GM12878 (cell line): ENCODE measurements around the gene KIN. TPM values are rescaled to one million over a fixed set of nuclear protein-coding genes. Genes with fewer than 3 reads are reported as not detected.

ENCODE experiments used
- ATAC-seq: fragments of 200-7000 bp; cut with Tn5 transposase; 3 replicates; pipeline ENCODE4 v1.9.1; 2020; ENCODE audit warnings: mild to moderate bottlenecking, moderate library complexity
- BruUV-seq: library from RNA; stranded (reverse); fragments of 400-500 nt; replicated peaks from 2 replicates; lab custom pipeline; 2021; lab: Mats Ljungman, UMichigan
- CTCF ChIA-PET: fragments of 300-600 bp; sonication (Branson Sonifier 250); formaldehyde crosslinking; extraction: SDS; loops from one replicate; lab custom pipeline; 2021; ENCODE audit warnings: inconsistent platforms; lab: Yijun Ruan, JAX
- POLR2A ChIA-PET: fragments of 350-600 bp; formaldehyde crosslinking; extraction: SDS; loops from one replicate; lab custom pipeline; 2021; ENCODE audit warnings: inconsistent platforms; lab: Charles Lee
- RAD21 ChIA-PET: fragments of 300-600 bp; sonication (Branson Sonifier 250); formaldehyde crosslinking; loops from one replicate; lab custom pipeline; 2023; ENCODE audit warnings: antibody characterized with exemption; ENCODE audit not compliant: unreplicated experiment; lab: Charles Lee
- SMC1A ChIA-PET: fragments of 300-600 bp; sonication (Branson Sonifier 250); formaldehyde crosslinking; loops from one replicate; lab custom pipeline; 2023; ENCODE audit not compliant: unreplicated experiment, uncharacterized antibody; lab: Charles Lee
- DNase-seq: peaks from one replicate; pipeline ENCODE4 v3.0.0-alpha.2; 2011; ENCODE audit warnings: low read depth, low spot score
- FAIRE-seq: peaks from 3 replicates; lab custom pipeline; 2011; peaks lifted over from hg19 to GRCh38; lab: Jason Lieb, UNC
- H2AFZ ChIP-seq: 2 replicates; pipeline ENCODE4 v1.6.0; 2011; ENCODE audit warnings: low read depth, low read length, control low read depth; ENCODE audit not compliant: control insufficient read depth
- H3K27ac ChIP-seq: 2 replicates; pipeline ENCODE4 v1.5.1; 2011; ENCODE audit warnings: control low read depth; ENCODE audit not compliant: control insufficient read depth, insufficient read depth
- H3K27me3 ChIP-seq, 2 experiments: replicated peaks in 1 of 2; 2 replicates each; pipeline versions ENCODE4 v1.6.0 to v1.6.1; 2011; ENCODE audit warnings: low read length in 1 of 2; ENCODE audit not compliant: control insufficient read depth in 2 of 2, insufficient read depth in 2 of 2
- H3K36me3 ChIP-seq, 2 experiments: 2 replicates each; pipeline ENCODE4 v1.5.1; 2011; ENCODE audit warnings: low read length in 1 of 2; ENCODE audit not compliant: control insufficient read depth in 2 of 2, insufficient read depth in 2 of 2
- H3K4me1 ChIP-seq: 2 replicates; pipeline ENCODE4 v1.6.1; 2011; ENCODE audit warnings: mild to moderate bottlenecking, low read length, moderate library complexity, mixed read lengths; ENCODE audit not compliant: control insufficient read depth, insufficient read depth
- H3K4me2 ChIP-seq: 2 replicates; pipeline ENCODE4 v1.6.0; 2011; ENCODE audit warnings: control low read depth; ENCODE audit not compliant: control insufficient read depth, insufficient read depth
- H3K4me3 ChIP-seq: fragments of 200-600 bp; sonication (generic); 2 replicates; pipeline ENCODE4 v1.5.1; 2016
- H3K79me2 ChIP-seq: 2 replicates; pipeline ENCODE4 v1.6.0; 2011; ENCODE audit warnings: low read length; ENCODE audit not compliant: control insufficient read depth, insufficient read depth
- H3K9ac ChIP-seq: 2 replicates; pipeline ENCODE4 v1.8.0; 2011; ENCODE audit warnings: low read length, control low read depth, mixed read lengths; ENCODE audit not compliant: control insufficient read depth, insufficient read depth
- H3K9me3 ChIP-seq: replicated peaks from 3 replicates; pipeline ENCODE4 v1.5.1; 2011; ENCODE audit warnings: mild to moderate bottlenecking, low read length; ENCODE audit not compliant: control insufficient read depth, insufficient read depth
- H4K20me1 ChIP-seq: 2 replicates; pipeline ENCODE4 v1.6.0; 2011; ENCODE audit not compliant: control insufficient read depth, insufficient read depth
- EGR1 ChIP-seq, 2 experiments: IDR thresholded peaks; 1 replicate in 1 of 2; 2 replicates in 1 of 2; pipeline ENCODE4 v1.6.1; 2011 to 2012; ENCODE audit warnings: low read depth in 2 of 2, low read length in 2 of 2, borderline replicate concordance in 1 of 2, mild to moderate bottlenecking in 1 of 2, moderate library complexity in 1 of 2
- USF2 ChIP-seq: IDR thresholded peaks from 2 replicates; pipeline ENCODE4 v1.6.1; 2011; ENCODE audit warnings: low read depth, low read length, improper control_type of control experiment, borderline replicate concordance
- WGBS: methylation state at CpG from one replicate; pipeline ENCODE4 v1.1.6; 2016; ENCODE audit warnings: low lambda C conversion rate; ENCODE audit not compliant: insufficient replicate concordance, insufficient coverage; ENCODE audit errors: missing lambda C conversion rate; 5-methylcytosine and 5-hydroxymethylcytosine counted together
- in situ Hi-C: fragments of 300-500 bp; cut with MboI; formaldehyde crosslinking; loops from 9 replicates; pipeline ENCODE4 v1.14.3; 2018; ENCODE audit warnings: mixed read lengths
- intact Hi-C: fragments of 100-400 bp; cut with micrococcal nuclease; formaldehyde crosslinking; loops from one replicate; pipeline ENCODE4 v1.14.2; 2022; ENCODE audit not compliant: unreplicated experiment
- polyA plus RNA-seq, 11 experiments: library from polyadenylated mRNA; depleted of rRNA in 4 of 11; unstranded in 6 of 11; stranded (reverse) in 5 of 11; fragments of >200 nt; fragmentation: Nextera tagmentation in 4 of 11; fragmentation: Illumina TruSeq in 1 of 11; extraction: Ambion mirVana in 4 of 11; extraction: Trizol in 1 of 11; gene quantifications; 1 replicate in 1 of 11; 2 replicates in 10 of 11; pipeline versions ENCODE4 v1.2.1 to v1.2.3, GENCODE V29; 2011 to 2016; ENCODE audit warnings: inconsistent platforms in 2 of 11, missing spikeins in 2 of 11, low read depth in 1 of 11
- total RNA-seq, 4 experiments: library from RNA; depleted of rRNA in 3 of 4; stranded (reverse); fragments of >200 nt in 3 of 4; fragmentation: Illumina TruSeq in 1 of 4; extraction: Trizol in 1 of 4; gene quantifications; 2 replicates each; pipeline versions ENCODE4 v1.2.1 to v1.2.3, GENCODE V29; 2013 to 2021
- TF ChIP-seq, protein P1 (sequence below): fragments of 450-650 bp; formaldehyde crosslinking; IDR thresholded peaks from 2 replicates; pipeline ENCODE4 v1.4.0; 2022; ENCODE audit warnings: mild to moderate bottlenecking, moderate library complexity

The KIN gene
- total and polyA plus RNA-seq, 10 of the 15 experiments (the other 5 are each of a cell fraction or from before 2014, with no cell fraction given): 6.8 to 33.2 (median 11.3) TPM

- POLR2A ChIA-PET: no interaction called here
- TF ChIP-seq EGR1 (IDR thresholded peaks at IDR 0.05; ENCODE audit: borderline replicate concordance in 1 of 2, low read depth in 2 of 2, low read length in 2 of 2) (no peak), USF2 (no peak)
- TF ChIP-seq, protein P1, sequence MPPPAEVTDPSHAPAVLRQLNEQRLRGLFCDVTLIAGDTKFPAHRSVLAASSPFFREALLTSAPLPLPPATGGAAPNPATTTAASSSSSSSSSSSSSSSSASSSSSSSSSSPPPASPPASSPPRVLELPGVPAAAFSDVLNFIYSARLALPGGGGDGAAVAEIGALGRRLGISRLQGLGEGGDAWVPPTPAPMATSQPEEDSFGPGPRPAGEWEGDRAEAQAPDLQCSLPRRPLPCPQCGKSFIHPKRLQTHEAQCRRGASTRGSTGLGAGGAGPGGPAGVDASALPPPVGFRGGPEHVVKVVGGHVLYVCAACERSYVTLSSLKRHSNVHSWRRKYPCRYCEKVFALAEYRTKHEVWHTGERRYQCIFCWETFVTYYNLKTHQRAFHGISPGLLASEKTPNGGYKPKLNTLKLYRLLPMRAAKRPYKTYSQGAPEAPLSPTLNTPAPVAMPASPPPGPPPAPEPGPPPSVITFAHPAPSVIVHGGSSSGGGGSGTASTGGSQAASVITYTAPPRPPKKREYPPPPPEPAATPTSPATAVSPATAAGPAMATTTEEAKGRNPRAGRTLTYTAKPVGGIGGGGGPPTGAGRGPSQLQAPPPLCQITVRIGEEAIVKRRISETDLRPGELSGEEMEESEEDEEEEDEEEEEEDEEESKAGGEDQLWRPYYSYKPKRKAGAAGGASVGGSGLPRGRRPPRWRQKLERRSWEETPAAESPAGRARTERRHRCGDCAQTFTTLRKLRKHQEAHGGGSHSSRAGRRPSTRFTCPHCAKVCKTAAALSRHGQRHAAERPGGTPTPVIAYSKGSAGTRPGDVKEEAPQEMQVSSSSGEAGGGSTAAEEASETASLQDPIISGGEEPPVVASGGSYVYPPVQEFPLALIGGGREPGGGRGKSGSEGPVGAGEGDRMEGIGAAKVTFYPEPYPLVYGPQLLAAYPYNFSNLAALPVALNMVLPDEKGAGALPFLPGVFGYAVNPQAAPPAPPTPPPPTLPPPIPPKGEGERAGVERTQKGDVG (CRISPR knock-in tag): no peak
- TF ChIP-seq, all 136 proteins: peak for 0
- no peak overlapping the region for H2AFZ ChIP-seq
- RAD21 ChIA-PET: no interaction called here
- DNase-seq: no peak
- in situ Hi-C loops (no loop called here), intact Hi-C loops (no loop called here)
- H3K36me3 ChIP-seq: peaks cover 0 to 3% of the 10 kb centered on the region in 2 experiments; a peak in 1 of 4 replicates
- H3K27me3 ChIP-seq: no peaks in the 10 kb centered on the region
- H3K4me1 ChIP-seq: no peaks in the 10 kb centered on the region
- WGBS: 92% methylated on average over 3 of the region's 3 CpGs
- H3K27ac ChIP-seq: no peak overlapping the region
- no peak overlapping the region for H3K9ac ChIP-seq
- FAIRE-seq: no peak
- no peak overlapping the region for H3K4me2 ChIP-seq
- no peak overlapping the region for H3K4me3 ChIP-seq
- BruUV-seq: no TSS peak
- SMC1A ChIA-PET: interaction anchor here (1.8 kb wide), 1 partner anchor 32 kb away, joined by 6 read pairs; no protein-coding TSS in a partner anchor
- no peak for ATAC-seq
- no peaks in the 10 kb centered on the region for H3K9me3 ChIP-seq
- no peaks in the 10 kb centered on the region for H4K20me1 ChIP-seq
- CTCF ChIA-PET: interaction anchor here (0.7 to 1.5 kb wide), 3 partner anchors 32 to 1414 kb away, joined by 3 to 4 read pairs (median 3); no protein-coding TSS in a partner anchor
- peaks cover 2% of the 10 kb centered on the region for H3K79me2 ChIP-seq
These were observed 36.5 kb upstream of the KIN start for GRCh38 chr10:7824251-7824650.
